H1 (cell line): ENCODE measurements around the gene INHBB. TPM values are rescaled to one million over a fixed set of nuclear protein-coding genes. Genes with fewer than 3 reads are reported as not detected.

Source experiments
- ASH2L ChIP-seq: fragments of 200-600, 300-600 bp; sonication (generic); IDR thresholded peaks from one replicate; pipeline ENCODE4 v1.7.1; 2017; ENCODE audit warnings: low read length
- CHD1 ChIP-seq: IDR thresholded peaks from 2 replicates; pipeline ENCODE4 v1.6.1; 2012; ENCODE audit warnings: low read depth, low read length, improper control_type of control experiment
- CREB1 ChIP-seq: IDR thresholded peaks from 2 replicates; pipeline ENCODE4 v1.6.1; 2012; ENCODE audit warnings: inconsistent platforms
- FOSL1 ChIP-seq: IDR thresholded peaks from 2 replicates; pipeline ENCODE4 v1.6.1; 2011; ENCODE audit warnings: mild to moderate bottlenecking, low read depth, low read length, moderate library complexity; ENCODE audit not compliant: insufficient read depth
- GABPA ChIP-seq: IDR thresholded peaks from 2 replicates; pipeline ENCODE4 v1.6.1; 2011; ENCODE audit warnings: mild to moderate bottlenecking, low read length, moderate library complexity, borderline replicate concordance; ENCODE audit not compliant: insufficient read depth
- HDAC6 ChIP-seq: IDR thresholded peaks from one replicate; pipeline ENCODE4 v1.7.1; 2012; ENCODE audit warnings: low read depth, mild to moderate bottlenecking, inconsistent platforms, low read length, moderate library complexity
- SAP30 ChIP-seq: fragments of 300-600 bp; sonication (generic); IDR thresholded peaks from 2 replicates; pipeline ENCODE4 v1.7.1; 2012; ENCODE audit warnings: low read length, moderate library complexity, mild to moderate bottlenecking, inconsistent platforms; ENCODE audit not compliant: insufficient read depth, insufficient replicate concordance
- SP4 ChIP-seq: IDR thresholded peaks from 2 replicates; pipeline ENCODE4 v1.6.1; 2012; ENCODE audit warnings: low read length, inconsistent platforms
- polyA plus RNA-seq, 7 experiments: library from polyadenylated mRNA; depleted of rRNA in 3 of 7; stranded (reverse) in 5 of 7; unstranded in 2 of 7; fragments of >200 nt in 5 of 7; fragments of 200-250 nt in 2 of 7; gene quantifications; 1 replicate in 5 of 7; 2 replicates in 1 of 7; 4 replicates in 1 of 7; pipeline versions ENCODE4 v1.2.1 to v1.2.3, GENCODE V29; 2011 to 2013; ENCODE audit warnings: missing spikeins in 2 of 7, mixed read lengths in 2 of 7
- total RNA-seq: library from RNA; stranded (reverse); fragmentation: NEBNext Ultra II Directional; extraction: Animal tissue kit (Norgen Biotek cat#: 25700); gene quantifications from 2 replicates; pipeline ENCODE4 v1.2.1, GENCODE V29; 2021

Gene INHBB
- total and polyA plus RNA-seq, 2 of the 8 experiments (the other 6 are each of a cell fraction or from before 2014, with no cell fraction given), result 0.30 to 0.32 TPM

DNA sequence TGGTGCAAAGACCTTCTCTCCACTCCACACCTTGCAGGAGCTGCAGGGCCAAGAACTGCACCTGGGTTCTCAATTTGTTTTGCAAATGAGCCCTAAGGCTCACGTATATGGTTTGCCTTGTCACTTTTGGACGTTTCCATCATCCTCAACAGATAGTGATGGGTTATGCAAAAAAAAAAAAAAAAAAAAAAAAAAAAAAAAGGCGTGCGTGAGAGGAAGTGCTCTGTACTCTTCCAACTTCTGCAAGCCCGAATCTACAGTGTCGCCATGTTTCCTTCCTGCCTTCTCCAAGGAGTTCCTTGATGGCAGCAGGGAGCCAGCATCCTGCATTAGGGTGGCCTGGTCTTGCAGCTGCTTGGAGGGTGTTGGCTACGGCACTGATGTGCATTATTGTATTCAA, 4.0 kb upstream of the INHBB start (continued):
- TF ChIP-seq HDAC6, result no peak
- TF ChIP-seq SP4, result no peak
- no peak for TF ChIP-seq GABPA
- no peak for TF ChIP-seq FOSL1
- TF ChIP-seq CREB1, result no peak
- TF ChIP-seq ASH2L, result no peak
- TF ChIP-seq SAP30, result no peak
- no peak for TF ChIP-seq CHD1
- TF ChIP-seq, all 59 proteins: peak for 0
